Measurements from ENCODE around the gene RUFY2. TPM values are rescaled to one million over a fixed set of nuclear protein-coding genes. Genes with fewer than 3 reads are reported as not detected.

Gene RUFY2
- total RNA-seq, 2 experiments from 2014 or later, result 6.6 to 7.3 TPM

Other genes starting within 250 kb of the RUFY2 start
- gene ATOH7, start 175.2 kb downstream of the RUFY2 start, total RNA-seq, result not detected
- 100 to 1,000 TPM; 170 to 171 TPM for gene HNRNPH3, start 75.2 kb downstream of the RUFY2 start, total RNA-seq
- under 1 TPM; 0.78 to 0.84 TPM for gene PBLD, start 74.3 kb downstream of the RUFY2 start, total RNA-seq
- gene DNA2, start 64.7 kb upstream of the RUFY2 start, total RNA-seq, result 10 to 100 TPM; 45.7 to 49.7 TPM
- gene SLC25A16, start 120.2 kb upstream of the RUFY2 start, total RNA-seq, result 10 to 100 TPM; 16.7 to 21.3 TPM
- gene TET1, start 153.1 kb upstream of the RUFY2 start, total RNA-seq, result under 1 TPM; 0.38 to 0.50 TPM

All from activated CD8-positive, alpha-beta memory T cell treated with anti-CD3 and anti-CD28 coated beads for 36 hours (primary cell).